NCI-H128 (cell line): ENCODE results near the gene GNPTG.

ENCODE experiments used
- DNase-seq: peaks from one replicate; lab custom pipeline; 2025; ENCODE audit not compliant: unreplicated experiment; lab: John Stamatoyannopoulos, UW

The GNPTG gene

GRCh38 chr16:1346422-1347285 is 5.1 kb upstream of the GNPTG start:
- DNase-seq, result no peak

- DNase-seq, result no peak
Observed at GRCh38 chr16:1347286-1347855, 4.4 kb upstream of the GNPTG start.

- DNase-seq, result no peak
Observed at GRCh38 chr16:1347962-1348361, 3.8 kb upstream of the GNPTG start.

- DNase-seq, result no peak
Observed at GRCh38 chr16:1348441-1348840, 3.3 kb upstream of the GNPTG start.

GRCh38 chr16:1348926-1349325 is 2.8 kb upstream of the GNPTG start:
- DNase-seq, result no peak

- no peak for DNase-seq
Observed at GRCh38 chr16:1349351-1349750, 2.4 kb upstream of the GNPTG start.

- DNase-seq, result no peak
Observed at GRCh38 chr16:1349951-1350350, 1.8 kb upstream of the GNPTG start.

- DNase-seq, result no peak
Observed at GRCh38 chr16:1350691-1351090, 1.0 kb upstream of the GNPTG start.

- no peak for DNase-seq
Observed at GRCh38 chr16:1351215-1351581, 533 bp upstream of the GNPTG start.

GRCh38 chr16:1354815-1355540 is 3.2 kb downstream of the GNPTG start:
- no peak for DNase-seq

GRCh38 chr16:1355591-1355990 is 3.9 kb downstream of the GNPTG start:
- no peak for DNase-seq

- no peak for DNase-seq
Observed at GRCh38 chr16:1356061-1356900, 4.5 kb downstream of the GNPTG start.

- DNase-seq, result no peak
Observed at GRCh38 chr16:1357906-1358566, 6.3 kb downstream of the GNPTG start.

GRCh38 chr16:1361685-1362360 is 10.1 kb downstream of the GNPTG start:
- no peak for DNase-seq

GRCh38 chr16:1362807-1363206 is 11.1 kb downstream of the GNPTG start:
- DNase-seq, result no peak

GRCh38 chr16:1363501-1364041 is 11.8 kb downstream of the GNPTG start:
- no peak for DNase-seq

- DNase-seq, result no peak
Observed at GRCh38 chr16:1364510-1364909, 12.8 kb downstream of the GNPTG start.

- DNase-seq, result no peak
Observed at GRCh38 chr16:1366060-1366711, 14.5 kb downstream of the GNPTG start.

GRCh38 chr16:1366712-1367299 is 15.1 kb downstream of the GNPTG start:
- DNase-seq, result no peak
